GM18498 (cell line): ENCODE measurements around the gene RELA.
"Not testable (repeated sequence)": the region's sequence is repeated elsewhere in the genome, so short reads cannot be mapped to it uniquely, and the experiment has no call there.

Experiments
- ATAC-seq: cut with Tn5 transposase; IDR thresholded peaks from one replicate; pipeline ENCODE4 v1.9.1; 2021; ENCODE audit warnings: mild to moderate bottlenecking, moderate library complexity; ENCODE audit not compliant: unreplicated experiment

Gene RELA

DNA sequence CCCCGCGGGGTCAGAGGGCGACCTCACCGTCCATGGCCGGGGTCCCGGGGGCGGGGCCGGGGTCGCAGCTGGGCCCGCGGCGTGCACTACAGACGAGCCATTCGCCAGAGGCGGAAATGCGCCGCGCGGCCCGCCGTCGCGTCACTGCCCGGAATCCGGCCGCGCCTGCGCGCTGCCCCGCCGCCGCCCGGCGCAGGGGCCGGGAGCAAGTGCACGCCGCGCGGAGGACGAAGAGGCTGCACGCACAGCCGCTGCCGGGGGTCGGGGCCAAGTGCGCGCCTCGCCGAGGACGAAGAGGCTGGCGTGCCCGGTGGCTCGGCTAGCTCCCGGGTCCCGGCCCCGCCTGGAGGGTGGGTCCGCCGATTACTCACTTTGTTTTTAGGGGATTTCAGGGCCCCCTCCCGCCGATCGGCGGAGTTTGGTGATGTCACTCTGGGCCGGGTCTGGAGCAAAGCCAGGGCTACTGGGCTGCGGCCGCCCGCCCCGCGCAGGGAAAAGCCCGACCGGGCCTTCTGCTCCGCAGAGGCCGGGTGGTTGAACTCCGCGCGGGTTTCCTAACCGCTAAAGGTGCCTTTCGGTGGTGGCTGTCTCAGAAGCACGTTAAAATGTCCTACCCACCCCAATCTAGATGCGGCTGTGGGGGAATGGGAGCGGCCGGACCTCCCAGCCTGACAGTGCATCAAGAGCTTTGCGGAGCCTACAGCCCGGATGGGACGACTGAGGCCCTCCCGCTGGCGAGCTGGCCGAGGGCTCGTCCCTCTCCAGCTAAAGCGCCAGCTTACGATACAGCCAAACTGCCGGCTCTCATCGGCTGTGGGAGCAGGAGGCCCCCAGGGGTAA lies at the start of gene RELA:
RELA (minus strand) TSS at position 118 of the 840 bp plus-strand sequence; CDS start at position 34, 84 bp downstream.
- peak; percentile 84 for ATAC-seq

GRCh38 chr11:65711785-65712632 lies 49.3 kb upstream of the RELA start, which contains the start of gene KAT5:
KAT5 (plus strand) TSS chr11:65712252; CDS start chr11:65712268, 16 bp downstream.
- ATAC-seq: peak; percentile 86

- no peak for ATAC-seq
Measured at GRCh38 chr11:65710421-65710820, 47.7 kb upstream of the RELA start.

DNA sequence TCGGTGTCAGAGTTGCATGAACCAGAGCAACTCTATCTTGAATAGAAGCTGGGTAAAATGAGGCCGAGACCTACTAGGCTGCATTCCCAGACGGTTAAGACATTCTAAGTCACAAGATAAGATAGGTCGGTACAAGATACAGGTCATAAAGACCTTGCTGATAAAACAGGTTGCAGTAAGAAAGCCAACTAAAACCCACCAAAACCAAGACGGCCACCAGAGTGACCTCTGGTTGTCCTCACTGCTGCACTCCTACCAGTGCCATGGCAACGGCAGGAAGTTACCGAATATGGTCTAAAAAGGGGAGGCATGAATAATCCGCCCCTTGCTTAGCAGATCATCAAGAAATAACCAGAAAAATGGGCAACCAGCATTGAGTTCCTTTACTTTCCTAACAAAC lies 46.9 kb upstream of the RELA start:
- no peak for ATAC-seq

DNA sequence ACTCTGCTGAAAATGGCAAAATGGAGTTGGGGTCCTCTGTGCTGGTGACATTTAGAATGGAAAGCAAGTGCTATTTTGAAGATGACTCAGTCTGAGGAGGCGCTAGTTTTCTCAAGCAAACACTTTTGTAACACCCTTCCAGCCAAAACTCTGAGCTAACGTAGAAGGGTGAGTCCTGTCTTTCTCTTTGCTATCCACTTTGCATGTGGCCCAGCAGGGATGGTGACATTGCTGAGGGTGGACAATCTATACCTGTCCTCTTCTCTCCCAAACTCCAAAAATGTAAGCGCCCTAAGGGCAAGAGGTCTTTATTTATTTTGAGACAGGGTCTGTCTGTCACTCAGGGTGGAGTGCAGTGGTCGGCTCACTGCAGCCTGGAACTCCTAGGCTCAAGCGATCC lies 45.7 kb upstream of the RELA start:
- ATAC-seq: no peak

DNA sequence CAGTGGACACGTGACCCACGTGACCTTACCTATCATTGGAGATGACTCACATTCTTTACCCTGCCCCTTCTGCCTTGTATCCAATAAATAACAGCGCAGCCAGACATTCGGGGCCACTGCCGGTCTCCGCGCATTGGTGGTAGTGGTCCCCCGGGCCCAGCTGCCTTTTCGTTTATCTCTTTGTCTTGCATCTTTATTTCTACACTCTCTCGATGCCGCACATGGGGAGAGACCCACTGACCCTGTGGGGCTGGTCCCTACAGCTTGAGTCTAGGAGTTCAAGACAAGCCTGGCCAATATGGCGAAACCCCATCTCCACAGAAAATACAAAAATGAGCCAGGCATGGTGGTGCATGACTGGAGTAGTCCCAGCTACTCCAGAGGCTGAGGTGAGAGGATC lies 44.3 kb upstream of the RELA start:
- not testable (repeated sequence) for ATAC-seq

GRCh38 chr11:65706303-65706763 lies 43.6 kb upstream of the RELA start:
- ATAC-seq: not testable (repeated sequence)

- no peak for ATAC-seq
Measured at GRCh38 chr11:65703846-65704245, 41.1 kb upstream of the RELA start.

DNA sequence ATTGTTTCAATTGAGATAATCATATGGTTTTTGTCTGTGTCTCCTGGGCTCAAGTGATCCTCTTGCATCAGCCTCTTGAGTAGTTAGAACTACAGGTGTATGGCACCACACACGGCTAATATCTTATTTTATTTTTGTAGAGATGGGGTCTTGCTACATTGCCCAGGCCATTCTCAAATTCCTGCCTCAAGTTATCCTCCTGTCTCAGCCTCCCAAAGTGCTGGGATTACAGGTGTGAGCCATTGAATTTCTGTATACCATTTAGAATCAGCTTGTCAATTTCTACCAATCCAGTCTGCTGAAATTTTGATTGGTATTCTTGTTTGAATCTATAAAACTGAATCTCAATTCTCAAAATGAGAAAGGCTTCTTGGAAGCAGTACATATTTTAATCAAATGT lies 39.0 kb upstream of the RELA start:
- no peak for ATAC-seq

DNA sequence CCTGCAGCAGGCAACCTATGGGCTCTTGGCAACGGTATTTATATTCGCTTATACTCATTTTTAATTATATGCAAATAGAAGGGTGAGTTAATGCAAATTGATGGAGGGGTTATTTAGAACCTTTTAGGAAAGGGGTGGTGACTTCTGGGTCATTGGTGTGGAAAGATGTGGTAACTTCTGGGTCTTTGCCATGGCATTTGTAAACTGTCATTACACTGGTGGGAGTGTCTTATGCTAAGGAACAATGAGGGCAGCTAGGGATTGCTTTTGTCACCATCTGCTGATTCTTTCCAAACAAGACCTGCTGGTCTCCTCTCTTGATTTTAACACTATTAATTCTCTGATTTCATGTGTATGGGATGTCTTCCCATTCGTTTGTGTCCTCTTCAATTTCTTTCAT lies 37.7 kb upstream of the RELA start:
- ATAC-seq: no peak

GRCh38 chr11:65699306-65699705 lies 36.6 kb upstream of the RELA start:
- no peak for ATAC-seq

DNA sequence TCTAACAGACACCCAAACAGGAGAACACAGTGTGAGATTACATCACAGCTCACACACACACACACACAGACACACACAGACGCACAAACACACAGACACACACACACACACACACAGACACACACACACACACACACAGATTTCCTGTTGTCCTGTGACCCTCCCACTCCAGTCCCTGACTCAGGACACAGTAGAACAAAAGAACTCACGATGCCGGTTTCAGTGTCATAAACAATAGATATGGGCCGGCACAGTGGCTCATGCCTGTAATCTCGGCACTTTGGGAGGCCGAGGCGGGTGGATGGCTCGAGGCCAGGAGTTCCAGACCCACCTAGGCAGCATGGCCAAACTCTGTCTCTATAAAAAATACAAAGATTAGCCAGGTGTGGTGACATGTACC lies 35.5 kb upstream of the RELA start:
- ATAC-seq: no peak

- ATAC-seq: no peak
Measured at GRCh38 chr11:65696802-65697552, 34.3 kb upstream of the RELA start.

GRCh38 chr11:65695459-65696241 lies 32.9 kb upstream of the RELA start:
- ATAC-seq: no peak

DNA sequence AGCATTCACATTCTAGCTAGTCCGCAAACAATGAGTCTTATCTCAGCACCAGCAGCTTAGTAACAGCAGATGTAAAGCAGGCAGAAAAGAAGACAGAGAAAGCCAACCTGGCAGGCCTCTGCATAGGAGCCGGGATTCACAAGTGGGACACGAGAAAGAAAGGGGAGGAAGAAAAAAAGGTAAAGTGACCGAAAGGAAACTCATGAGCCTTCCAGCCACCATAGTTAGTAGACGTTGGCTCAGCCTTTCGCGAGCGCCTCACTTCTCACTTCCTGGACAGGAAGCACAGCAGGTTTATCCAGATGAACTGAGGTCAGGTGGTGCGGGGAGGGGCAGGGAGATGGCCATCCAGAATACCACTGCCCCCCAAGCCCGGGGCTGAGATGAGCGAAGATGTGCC lies 29.7 kb upstream of the RELA start:
- no peak for ATAC-seq

DNA sequence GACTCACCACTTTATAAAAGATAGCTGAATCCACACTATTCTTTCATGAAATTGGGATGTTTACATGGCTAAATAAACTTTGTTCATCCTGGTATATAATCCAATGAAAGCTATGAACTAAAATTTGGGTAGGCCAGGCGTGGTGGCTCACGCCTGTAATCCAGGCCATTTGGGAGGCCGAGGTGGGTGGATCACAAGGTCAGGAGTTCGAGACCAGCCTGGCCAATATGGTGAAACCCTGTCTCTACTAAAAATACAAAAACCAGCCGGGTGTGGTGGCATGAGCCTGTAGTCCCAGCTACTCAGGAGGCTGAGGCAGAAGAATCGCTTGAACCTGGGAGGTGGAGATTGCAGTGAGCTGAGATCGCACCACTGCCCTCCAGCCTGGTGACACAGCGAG lies 29.1 kb upstream of the RELA start:
- ATAC-seq: not testable (repeated sequence)

DNA sequence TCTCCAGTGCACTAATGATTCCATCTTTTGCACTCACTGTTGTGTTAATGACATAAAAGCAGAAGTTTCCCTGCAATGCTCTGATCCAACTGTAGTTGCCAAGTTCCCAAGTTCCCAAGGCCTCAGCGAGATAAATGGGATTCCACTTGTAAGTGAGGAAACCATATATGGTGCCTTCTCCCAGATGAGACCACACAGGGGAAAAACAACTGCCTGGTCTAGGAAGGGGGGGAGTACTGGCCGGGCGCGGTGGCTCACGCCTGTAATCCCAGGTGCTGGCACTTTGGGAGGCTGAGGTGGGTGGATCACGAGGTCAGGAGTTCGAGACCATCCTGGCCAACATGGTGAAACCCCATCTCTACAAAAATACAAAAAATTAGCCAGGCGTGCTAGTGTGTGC lies 23.3 kb upstream of the RELA start:
- no peak for ATAC-seq

GRCh38 chr11:65683480-65683879 lies 20.8 kb upstream of the RELA start:
- not testable (repeated sequence) for ATAC-seq

- ATAC-seq: no peak
Measured at GRCh38 chr11:65680192-65680743, 17.6 kb upstream of the RELA start.

GRCh38 chr11:65672982-65673381 lies 10.3 kb upstream of the RELA start:
- no peak for ATAC-seq
